Measurements from ENCODE around the gene SLC51A.
"Not testable (repeated sequence)": the region's sequence is repeated elsewhere in the genome, so short reads cannot be mapped to it uniquely, and the experiment has no call there.

The SLC51A gene

GRCh38 chr3:196193133-196193735 is 23.1 kb upstream of the SLC51A start:
- no peak for DNase-seq (ENCODE audit: low read depth)

- DNase-seq (ENCODE audit: low read depth), result no peak
These were observed 22.4 kb upstream of the SLC51A start for GRCh38 chr3:196193736-196194541.

- no peak for DNase-seq (ENCODE audit: low read depth)
These were observed 21.8 kb upstream of the SLC51A start for GRCh38 chr3:196194542-196194915.

GRCh38 chr3:196195664-196196265 is 20.6 kb upstream of the SLC51A start:
- DNase-seq (ENCODE audit: low read depth), result no peak

- no peak for DNase-seq (ENCODE audit: low read depth)
These were observed 18.8 kb upstream of the SLC51A start for GRCh38 chr3:196197524-196197923.

GRCh38 chr3:196198081-196198675 is 18.2 kb upstream of the SLC51A start:
- no peak for DNase-seq (ENCODE audit: low read depth)

- no peak for DNase-seq (ENCODE audit: low read depth)
These were observed 17.3 kb upstream of the SLC51A start for GRCh38 chr3:196198771-196199753.

- DNase-seq (ENCODE audit: low read depth), result no peak
These were observed 13.8 kb upstream of the SLC51A start for GRCh38 chr3:196202516-196202970.

- no peak for DNase-seq (ENCODE audit: low read depth)
These were observed 12.5 kb upstream of the SLC51A start for GRCh38 chr3:196203846-196204245.

- DNase-seq (ENCODE audit: low read depth), result not testable (repeated sequence)
These were observed 10.7 kb upstream of the SLC51A start for GRCh38 chr3:196205442-196206205.

GRCh38 chr3:196207159-196207832 is 9.0 kb upstream of the SLC51A start:
- DNase-seq (ENCODE audit: low read depth), result no peak

GRCh38 chr3:196207833-196208607 is 8.3 kb upstream of the SLC51A start:
- DNase-seq (ENCODE audit: low read depth), result no peak

- DNase-seq (ENCODE audit: low read depth), result no peak
These were observed 7.2 kb upstream of the SLC51A start for GRCh38 chr3:196208942-196209695.

GRCh38 chr3:196209944-196210672 is 6.2 kb upstream of the SLC51A start:
- DNase-seq (ENCODE audit: low read depth), result not testable (repeated sequence)

GRCh38 chr3:196210673-196211556 is 5.4 kb upstream of the SLC51A start, which contains the start of gene ZDHHC19:
ZDHHC19 (minus strand) TSS chr3:196211400; CDS start chr3:196211315, 85 bp downstream.
- DNase-seq (ENCODE audit: low read depth), result no peak

- DNase-seq (ENCODE audit: low read depth), result no peak
These were observed 1.4 kb upstream of the SLC51A start for GRCh38 chr3:196214783-196215441.

All from stimulated activated CD8-positive, alpha-beta memory T cell treated with anti-CD3 and anti-CD28 coated beads, Interleukin-15, amount 100 ng/mL, for 24 hours (primary cell).